IPS-NIHi11 (cell line): Measurements from ENCODE around the gene RAB40B.

Source experiments
- DNase-seq: peaks from one replicate; pipeline ENCODE4 v3.0.0; 2012; ENCODE audit warnings: mixed read lengths, low spot score

RAB40B gene

GRCh38 chr17:82614095-82614631, 84.3 kb downstream of the RAB40B start:
- DNase-seq = no peak

- DNase-seq = no peak
Measured at GRCh38 chr17:82613283-82614094, 85.0 kb downstream of the RAB40B start.

GRCh38 chr17:82611140-82612058, 87.1 kb downstream of the RAB40B start:
- DNase-seq = no peak

- DNase-seq = no peak
Measured at GRCh38 chr17:82609655-82610054, 88.8 kb downstream of the RAB40B start.

GRCh38 chr17:82608816-82609215, 89.7 kb downstream of the RAB40B start:
- DNase-seq = no peak

- DNase-seq = no peak
Measured at GRCh38 chr17:82605939-82606600, 92.4 kb downstream of the RAB40B start.
